Tongue (tissue), 2 donors: ENCODE data around the gene RCE1. TPM values are rescaled to one million over a fixed set of nuclear protein-coding genes. Genes with fewer than 3 reads are reported as not detected.
A peak's percentile ranks its signal among the peaks of the same experiment; 100 is the strongest.
"Not testable (repeated sequence)": the region's sequence is repeated elsewhere in the genome, so short reads cannot be mapped to it uniquely, and the experiment has no call there.

Experiments used
- DNase-seq: peaks from one replicate; pipeline ENCODE4 v3.0.0-alpha.2; 2015
- total RNA-seq: library from RNA; depleted of rRNA; stranded (reverse); fragments of >200 nt; gene quantifications from one replicate; pipeline ENCODE4 v1.2.3, GENCODE V29; 2014

The RCE1 gene
- 14.7 TPM for total RNA-seq

GRCh38 chr11:66842896-66843775 is at the start of gene RCE1:
RCE1 (plus strand) TSS chr11:66843441; CDS start chr11:66843456, 15 bp downstream.
- peak; percentile 95 for DNase-seq

GRCh38 chr11:66799815-66800214 is 43.4 kb upstream of the RCE1 start:
- DNase-seq: not testable (repeated sequence)

GRCh38 chr11:66800720-66801428 is 42.4 kb upstream of the RCE1 start:
- DNase-seq: no peak

- DNase-seq: no peak
These were observed 33.6 kb upstream of the RCE1 start for GRCh38 chr11:66809592-66809991.

- no peak for DNase-seq
These were observed 32.6 kb upstream of the RCE1 start for GRCh38 chr11:66810576-66811185.

- no peak for DNase-seq
These were observed 28.6 kb upstream of the RCE1 start for GRCh38 chr11:66814678-66815077.

GRCh38 chr11:66815646-66816045 is 27.6 kb upstream of the RCE1 start:
- no peak for DNase-seq

- no peak for DNase-seq
These were observed 24.8 kb upstream of the RCE1 start for GRCh38 chr11:66818231-66818955.

- no peak for DNase-seq
These were observed 22.9 kb upstream of the RCE1 start for GRCh38 chr11:66820381-66820780.

GRCh38 chr11:66820901-66821300 is 22.3 kb upstream of the RCE1 start:
- no peak for DNase-seq

- DNase-seq: no peak
These were observed 19.5 kb upstream of the RCE1 start for GRCh38 chr11:66823700-66824099.

GRCh38 chr11:66824573-66824972 is 18.7 kb upstream of the RCE1 start:
- not testable (repeated sequence) for DNase-seq

- DNase-seq: no peak
These were observed 8.7 kb upstream of the RCE1 start for GRCh38 chr11:66834539-66834845.

GRCh38 chr11:66834943-66835342 is 8.3 kb upstream of the RCE1 start:
- no peak for DNase-seq

GRCh38 chr11:66835768-66836405 is 7.4 kb upstream of the RCE1 start:
- no peak for DNase-seq

GRCh38 chr11:66840317-66841091 is 2.7 kb upstream of the RCE1 start:
- no peak for DNase-seq

- no peak for DNase-seq
These were observed 1.4 kb upstream of the RCE1 start for GRCh38 chr11:66841861-66842260.

- no peak for DNase-seq
These were observed 743 bp upstream of the RCE1 start for GRCh38 chr11:66842501-66842895.

- no peak for DNase-seq
These were observed 695 bp downstream of the RCE1 start for GRCh38 chr11:66843776-66844495.

- no peak for DNase-seq
These were observed 1.4 kb downstream of the RCE1 start for GRCh38 chr11:66844496-66845142.
